ENCODE measurements around the gene DLGAP4. TPM values are rescaled to one million over a fixed set of nuclear protein-coding genes. Genes with fewer than 3 reads are reported as not detected.
A peak's percentile ranks its signal among the peaks of the same experiment; 100 is the strongest.

The DLGAP4 gene
- total and polyA plus RNA-seq, 10 of the 15 experiments (the other 5 are each of a cell fraction or from before 2014, with no cell fraction given) = 0.42 to 43.3 (median 19.0) TPM

GRCh38 chr20:36573798-36574365, 267.7 kb downstream of the DLGAP4 start (continued):
- TF ChIP-seq CUX1 (IDR thresholded peaks at IDR 0.05; ENCODE audit: insufficient replicate concordance, low read depth, low read length) = no peak
- no peak for TF ChIP-seq WRNIP1 (IDR thresholded peaks at IDR 0.05; ENCODE audit: borderline replicate concordance, low read depth, low read length)
- 0 out of 2 replicates have a peak, but pooled peaks have one; percentile 20 for TF ChIP-seq NBN (IDR thresholded peaks at IDR 0.05)
- no peak for TF ChIP-seq NR2C1 (IDR thresholded peaks at IDR 0.05)
- TF ChIP-seq ATF2 (IDR thresholded peaks at IDR 0.05; ENCODE audit: low read length) = no peak
- peak; percentile 12; the same call in 1 of the 2 replicates for TF ChIP-seq MLLT1 (IDR thresholded peaks at IDR 0.05)
- peak in 1 of 2 experiments; percentile 52; a peak in 2 of 4 replicates for TF ChIP-seq IKZF2 (IDR thresholded peaks at IDR 0.05)
- TF ChIP-seq, protein P1, sequence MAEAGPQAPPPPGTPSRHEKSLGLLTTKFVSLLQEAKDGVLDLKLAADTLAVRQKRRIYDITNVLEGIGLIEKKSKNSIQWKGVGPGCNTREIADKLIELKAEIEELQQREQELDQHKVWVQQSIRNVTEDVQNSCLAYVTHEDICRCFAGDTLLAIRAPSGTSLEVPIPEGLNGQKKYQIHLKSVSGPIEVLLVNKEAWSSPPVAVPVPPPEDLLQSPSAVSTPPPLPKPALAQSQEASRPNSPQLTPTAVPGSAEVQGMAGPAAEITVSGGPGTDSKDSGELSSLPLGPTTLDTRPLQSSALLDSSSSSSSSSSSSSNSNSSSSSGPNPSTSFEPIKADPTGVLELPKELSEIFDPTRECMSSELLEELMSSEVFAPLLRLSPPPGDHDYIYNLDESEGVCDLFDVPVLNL (IDR thresholded peaks at IDR 0.05; ENCODE audit: low read depth, low read length) = no peak
- TF ChIP-seq DPF2 (IDR thresholded peaks at IDR 0.05) = peak; percentile 19; the same call in 1 of the 2 replicates
- TF ChIP-seq JUND (IDR thresholded peaks at IDR 0.05; ENCODE audit: low read depth, low read length) = no peak
- TF ChIP-seq TARDBP (IDR thresholded peaks at IDR 0.05; ENCODE audit: borderline replicate concordance) = peak; percentile 46; the same call in 1 of the 2 replicates
- TF ChIP-seq RAD51 (IDR thresholded peaks at IDR 0.05) = no peak
- no peak for TF ChIP-seq YY1 (IDR thresholded peaks at IDR 0.05; ENCODE audit: low read depth, low read length)
- no peak for TF ChIP-seq MTA3 (IDR thresholded peaks at IDR 0.05; ENCODE audit: borderline replicate concordance, low read length)
- no peak for TF ChIP-seq PML (IDR thresholded peaks at IDR 0.05; ENCODE audit: low read length)
- TF ChIP-seq CBX3 (IDR thresholded peaks at IDR 0.05; ENCODE audit: borderline replicate concordance, low read depth) = no peak
- no peak for TF ChIP-seq SREBF2 (IDR thresholded peaks at IDR 0.05; ENCODE audit: low read length)
- no peak for TF ChIP-seq ZBED1 (IDR thresholded peaks at IDR 0.05; ENCODE audit: borderline replicate concordance)
- no peak for TF ChIP-seq ZZZ3 (IDR thresholded peaks at IDR 0.05; ENCODE audit: control insufficient read depth, insufficient read length, low read depth)
- TF ChIP-seq NR2C2 (IDR thresholded peaks at IDR 0.05; ENCODE audit: borderline replicate concordance, control insufficient read depth, insufficient read length, low read depth) = no peak
- TF ChIP-seq HCFC1 (IDR thresholded peaks at IDR 0.05; ENCODE audit: low read length) = no peak
- TF ChIP-seq, protein P2, sequence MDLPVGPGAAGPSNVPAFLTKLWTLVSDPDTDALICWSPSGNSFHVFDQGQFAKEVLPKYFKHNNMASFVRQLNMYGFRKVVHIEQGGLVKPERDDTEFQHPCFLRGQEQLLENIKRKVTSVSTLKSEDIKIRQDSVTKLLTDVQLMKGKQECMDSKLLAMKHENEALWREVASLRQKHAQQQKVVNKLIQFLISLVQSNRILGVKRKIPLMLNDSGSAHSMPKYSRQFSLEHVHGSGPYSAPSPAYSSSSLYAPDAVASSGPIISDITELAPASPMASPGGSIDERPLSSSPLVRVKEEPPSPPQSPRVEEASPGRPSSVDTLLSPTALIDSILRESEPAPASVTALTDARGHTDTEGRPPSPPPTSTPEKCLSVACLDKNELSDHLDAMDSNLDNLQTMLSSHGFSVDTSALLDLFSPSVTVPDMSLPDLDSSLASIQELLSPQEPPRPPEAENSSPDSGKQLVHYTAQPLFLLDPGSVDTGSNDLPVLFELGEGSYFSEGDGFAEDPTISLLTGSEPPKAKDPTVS (IDR thresholded peaks at IDR 0.05; ENCODE audit: low read depth, low read length) = no peak

Measured in GM12878 (cell line).